ENCODE measurements around the gene MYH8. TPM values are rescaled to one million over a fixed set of nuclear protein-coding genes. Genes with fewer than 3 reads are reported as not detected.

Gene MYH8
- polyA plus RNA-seq (not detected in 3 replicates), polyA minus RNA-seq (not detected in 3 replicates)
- polyA plus RNA-seq (2011; ENCODE audit: low read depth) = not detected
- not detected in 2 replicates for polyA plus RNA-seq (2011; cell fraction: cytosol; rRNA removed)
- polyA plus RNA-seq (2011; cell fraction: nucleus; rRNA removed) = not detected in 2 replicates
- polyA plus RNA-seq (2012; ENCODE audit: low replicate concordance) = 0.02 TPM in 1 of 2 replicates, not detected in the other
- not detected for polyA minus RNA-seq (2011; cell fraction: cytosol; rRNA and poly(A)+ RNA removed)
- not detected in 2 replicates for polyA minus RNA-seq (2011; cell fraction: nucleus; rRNA and poly(A)+ RNA removed)

DNA sequence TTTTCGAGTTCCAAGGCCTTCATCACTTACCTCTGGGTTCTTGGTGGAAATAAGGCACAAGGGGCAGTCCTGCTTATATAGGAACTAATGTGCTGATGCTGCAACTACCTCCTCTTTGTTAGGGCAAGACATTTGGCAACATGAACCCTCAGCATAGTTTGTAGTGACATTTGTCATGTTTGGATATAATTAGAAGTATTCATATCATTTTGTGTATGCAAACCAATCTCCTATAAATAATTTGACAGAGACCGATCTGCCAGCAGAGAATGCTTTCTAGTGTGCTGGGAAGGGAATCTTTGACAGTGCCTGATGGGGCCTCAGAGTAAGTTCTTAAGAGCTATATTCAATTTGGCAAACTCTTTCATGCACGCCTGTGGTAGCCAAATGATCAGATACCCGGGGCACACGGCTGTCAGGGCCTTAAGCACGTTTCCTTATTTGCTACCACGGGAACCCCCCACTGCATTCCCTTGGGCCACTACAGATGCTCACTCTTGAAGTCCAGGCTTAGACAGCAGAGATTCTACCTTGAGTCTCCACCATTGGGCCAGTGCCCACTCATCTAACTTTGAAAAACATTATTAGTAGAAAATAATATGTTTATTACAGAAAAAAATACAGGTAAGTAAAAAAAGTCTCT, at the start of gene MYH8:
MYH8 (minus strand) TSS at position 51 of the 643 bp plus-strand sequence. CDS start 1,723 bp downstream, outside the sequence.
- Histone ChIP-seq H3K36me3 (ENCODE audit: control insufficient read depth in 2 of 2, extremely low read depth in 1 of 2, insufficient read depth in 2 of 2, low read length in 2 of 2) (no peaks in the 10 kb centered on the region), H3K9me3 (ENCODE audit: control insufficient read depth, low read depth, low read length) (no peaks in the 10 kb centered on the region), H4K20me1 (ENCODE audit: control insufficient read depth, extremely low read depth, insufficient read depth, low read length) (no peaks in the 10 kb centered on the region), H3K27me3 (ENCODE audit: control insufficient read depth, extremely low read depth, insufficient read depth, low read length) (no peaks in the 10 kb centered on the region), H3K4me2 (ENCODE audit: control insufficient read depth, extremely low read depth, insufficient read depth, low read depth, low read length) (no peak within 1 kb of the TSS), H2AFZ (ENCODE audit: control insufficient read depth, low read length) (no peak within 1 kb of the TSS), H3K27ac (ENCODE audit: control insufficient read depth, insufficient read depth, low read length) (no peak within 1 kb of the TSS), H3K9me1 (ENCODE audit: control insufficient read depth, extremely low read depth, insufficient read depth, low read length) (no peaks in the 10 kb centered on the region), H3K4me3 (ENCODE audit: control insufficient read depth in 2 of 3, extremely low read depth in 1 of 3, insufficient read depth in 2 of 3, low read depth in 1 of 3, low read length in 3 of 3) (no peak within 1 kb of the TSS), H3K9ac (ENCODE audit: control insufficient read depth, extremely low read depth, insufficient read depth, low read length) (no peak within 1 kb of the TSS), H3K4me1 (ENCODE audit: control insufficient read depth, extremely low read depth, insufficient read depth, low read length) (no peaks in the 10 kb centered on the region), H3K79me2 (ENCODE audit: control insufficient read depth, insufficient read depth, low read length) (no peaks in the 10 kb centered on the region)
- dilution Hi-C loops (cut with MboI; ENCODE audit: extremely low pct_ligation_motif_present, low sequenced_read_pairs) = no loop called here
- FAIRE-seq (no peak), DNase-seq (ENCODE audit: low read depth, low spot score) (no peak)
- TF ChIP-seq EZH2 (IDR thresholded peaks at IDR 0.05; ENCODE audit: low read length) = no peak
- TF ChIP-seq, protein P1, sequence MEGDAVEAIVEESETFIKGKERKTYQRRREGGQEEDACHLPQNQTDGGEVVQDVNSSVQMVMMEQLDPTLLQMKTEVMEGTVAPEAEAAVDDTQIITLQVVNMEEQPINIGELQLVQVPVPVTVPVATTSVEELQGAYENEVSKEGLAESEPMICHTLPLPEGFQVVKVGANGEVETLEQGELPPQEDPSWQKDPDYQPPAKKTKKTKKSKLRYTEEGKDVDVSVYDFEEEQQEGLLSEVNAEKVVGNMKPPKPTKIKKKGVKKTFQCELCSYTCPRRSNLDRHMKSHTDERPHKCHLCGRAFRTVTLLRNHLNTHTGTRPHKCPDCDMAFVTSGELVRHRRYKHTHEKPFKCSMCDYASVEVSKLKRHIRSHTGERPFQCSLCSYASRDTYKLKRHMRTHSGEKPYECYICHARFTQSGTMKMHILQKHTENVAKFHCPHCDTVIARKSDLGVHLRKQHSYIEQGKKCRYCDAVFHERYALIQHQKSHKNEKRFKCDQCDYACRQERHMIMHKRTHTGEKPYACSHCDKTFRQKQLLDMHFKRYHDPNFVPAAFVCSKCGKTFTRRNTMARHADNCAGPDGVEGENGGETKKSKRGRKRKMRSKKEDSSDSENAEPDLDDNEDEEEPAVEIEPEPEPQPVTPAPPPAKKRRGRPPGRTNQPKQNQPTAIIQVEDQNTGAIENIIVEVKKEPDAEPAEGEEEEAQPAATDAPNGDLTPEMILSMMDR (optimal IDR thresholded peaks at IDR 0.05 in 1 of 3, IDR thresholded peaks at IDR 0.05 in 1 of 3, conservative IDR thresholded peaks at IDR 0.05 in 1 of 3; ENCODE audit: extremely low read depth in 1 of 3, insufficient read depth in 2 of 3, low read length in 3 of 3) = no peak

DNA sequence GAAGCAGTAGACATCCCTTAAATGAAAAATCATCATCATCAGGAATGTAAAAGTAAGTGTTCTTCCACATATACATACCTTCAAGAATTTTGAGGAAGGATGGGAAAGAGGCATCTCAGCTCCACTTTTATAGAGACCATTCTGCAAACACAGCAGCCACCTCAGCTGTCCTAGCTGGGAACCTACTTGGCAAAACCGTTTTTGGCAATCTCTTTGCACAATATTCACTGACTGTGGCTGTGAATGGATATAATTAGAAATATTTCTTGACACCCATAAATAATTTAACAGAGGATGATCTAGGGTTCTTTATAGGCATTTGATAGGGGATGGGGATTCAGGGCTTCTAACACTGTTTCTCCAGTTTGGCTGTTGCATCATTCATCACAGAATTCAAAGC, 47.7 kb upstream of the MYH8 start, which contains the start of gene MYH4:
MYH4 (minus strand) TSS at position 101 of the 400 bp plus-strand sequence. CDS start 2,814 bp downstream, outside the sequence.
- DNase-seq (ENCODE audit: low read depth, low spot score) (no peak), FAIRE-seq (no peak)
- dilution Hi-C loops (cut with MboI; ENCODE audit: extremely low pct_ligation_motif_present, low sequenced_read_pairs) = no loop called here
- Histone ChIP-seq H3K4me1 (ENCODE audit: control insufficient read depth, extremely low read depth, insufficient read depth, low read length) (no peaks in the 10 kb centered on the region), H3K9ac (ENCODE audit: control insufficient read depth, extremely low read depth, insufficient read depth, low read length) (no peak within 1 kb of the TSS), H3K4me2 (ENCODE audit: control insufficient read depth, extremely low read depth, insufficient read depth, low read depth, low read length) (no peak within 1 kb of the TSS), H4K20me1 (ENCODE audit: control insufficient read depth, extremely low read depth, insufficient read depth, low read length) (no peaks in the 10 kb centered on the region), H3K9me1 (ENCODE audit: control insufficient read depth, extremely low read depth, insufficient read depth, low read length) (no peaks in the 10 kb centered on the region), H3K4me3 (ENCODE audit: control insufficient read depth in 2 of 3, extremely low read depth in 1 of 3, insufficient read depth in 2 of 3, low read depth in 1 of 3, low read length in 3 of 3) (no peak within 1 kb of the TSS), H2AFZ (ENCODE audit: control insufficient read depth, low read length) (no peak within 1 kb of the TSS), H3K79me2 (ENCODE audit: control insufficient read depth, insufficient read depth, low read length) (no peaks in the 10 kb centered on the region), H3K9me3 (ENCODE audit: control insufficient read depth, low read depth, low read length) (no peaks in the 10 kb centered on the region), H3K27me3 (ENCODE audit: control insufficient read depth, extremely low read depth, insufficient read depth, low read length) (no peaks in the 10 kb centered on the region), H3K36me3 (ENCODE audit: control insufficient read depth in 2 of 2, extremely low read depth in 1 of 2, insufficient read depth in 2 of 2, low read length in 2 of 2) (no peaks in the 10 kb centered on the region), H3K27ac (ENCODE audit: control insufficient read depth, insufficient read depth, low read length) (no peak within 1 kb of the TSS)
- TF ChIP-seq EZH2 (IDR thresholded peaks at IDR 0.05; ENCODE audit: low read length) = no peak
- TF ChIP-seq, protein P1 (optimal IDR thresholded peaks at IDR 0.05 in 1 of 3, IDR thresholded peaks at IDR 0.05 in 1 of 3, conservative IDR thresholded peaks at IDR 0.05 in 1 of 3; ENCODE audit: extremely low read depth in 1 of 3, insufficient read depth in 2 of 3, low read length in 3 of 3) = no peak
